KOPT-K1 (cell line): ENCODE measurements around the gene CKAP4.

Experiments
- H3K27ac ChIP-seq: fragments of 200-600 bp; sonication (generic); 2 replicates; pipeline ENCODE4 v1.5.1; 2016; ENCODE audit warnings: antibody characterized with exemption, mild to moderate bottlenecking, low read depth, low read length; ENCODE audit not compliant: poor library complexity, severe bottlenecking
- H3K36me3 ChIP-seq: fragments of 200-600 bp; sonication (generic); 2 replicates; pipeline ENCODE4 v1.5.1; 2017; ENCODE audit warnings: antibody characterized with exemption, mild to moderate bottlenecking, low read length, moderate library complexity; ENCODE audit not compliant: insufficient read depth
- H3K9me3 ChIP-seq: fragments of 200-600 bp; sonication (generic); 2 replicates; pipeline ENCODE4 v1.5.1; 2017; ENCODE audit warnings: antibody characterized with exemption, low read length, mild to moderate bottlenecking; ENCODE audit not compliant: insufficient read depth, poor library complexity, severe bottlenecking

CKAP4 gene

GRCh38 chr12:106238146-106238545 is 9.7 kb downstream of the CKAP4 start:
- Histone ChIP-seq H3K36me3 (no peaks in the 10 kb centered on the region), H3K27ac (no peak overlapping the region), H3K9me3 (no peaks in the 10 kb centered on the region)

DNA sequence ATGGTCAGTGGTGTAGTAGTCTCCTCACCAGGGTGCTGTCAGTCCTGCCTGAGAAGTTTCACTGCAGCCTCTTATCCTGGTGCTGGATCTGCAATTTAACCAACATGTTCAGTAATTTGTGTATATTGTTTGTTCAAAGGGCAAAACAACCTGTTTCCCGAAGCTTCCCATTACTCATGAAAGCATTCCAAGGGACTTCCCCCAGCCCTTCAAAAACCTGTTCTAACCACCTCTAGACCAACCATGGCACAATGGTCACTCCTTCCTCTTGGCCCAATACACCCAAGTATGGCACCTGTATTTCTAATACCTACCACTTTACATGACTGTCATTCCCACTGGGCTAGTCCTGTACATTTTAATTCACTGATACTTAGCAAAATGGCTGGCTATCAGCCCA is 12.1 kb downstream of the CKAP4 start:
- no peaks in the 10 kb centered on the region for H3K36me3 ChIP-seq
- H3K27ac ChIP-seq, result no peak overlapping the region
- no peaks in the 10 kb centered on the region for H3K9me3 ChIP-seq

GRCh38 chr12:106234449-106234848 is 13.4 kb downstream of the CKAP4 start:
- Histone ChIP-seq H3K36me3 (no peaks in the 10 kb centered on the region), H3K27ac (no peak overlapping the region), H3K9me3 (no peaks in the 10 kb centered on the region)

GRCh38 chr12:106233011-106233410 is 14.8 kb downstream of the CKAP4 start:
- Histone ChIP-seq H3K36me3 (no peaks in the 10 kb centered on the region), H3K27ac (no peak overlapping the region), H3K9me3 (no peaks in the 10 kb centered on the region)

GRCh38 chr12:106229036-106229591 is 18.7 kb downstream of the CKAP4 start:
- Histone ChIP-seq H3K27ac (no peak overlapping the region), H3K9me3 (no peaks in the 10 kb centered on the region), H3K36me3 (no peaks in the 10 kb centered on the region)

DNA sequence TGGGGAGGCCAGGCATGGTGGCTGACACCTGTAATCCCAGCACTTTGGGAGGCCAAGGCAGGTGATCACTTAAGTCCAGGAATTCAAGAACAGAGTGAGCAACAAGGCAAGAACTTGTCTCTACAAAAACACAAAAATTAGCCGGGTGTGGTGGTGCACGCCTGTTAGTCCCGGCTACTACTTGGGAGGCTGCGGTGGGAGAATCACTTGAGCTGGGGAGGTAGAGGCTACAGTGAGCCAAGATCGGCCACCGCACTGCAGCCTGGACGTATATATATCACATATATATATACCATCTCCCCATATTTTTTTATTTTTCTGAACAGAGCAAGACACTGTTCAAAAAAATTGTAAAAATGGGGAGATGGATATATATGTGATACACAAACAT is 19.5 kb downstream of the CKAP4 start:
- H3K36me3 ChIP-seq, result no peaks in the 10 kb centered on the region
- no peaks in the 10 kb centered on the region for H3K9me3 ChIP-seq
- H3K27ac ChIP-seq, result no peak overlapping the region

GRCh38 chr12:106227641-106228319 is 20.0 kb downstream of the CKAP4 start:
- Histone ChIP-seq H3K27ac (no peak overlapping the region), H3K36me3 (no peaks in the 10 kb centered on the region), H3K9me3 (no peaks in the 10 kb centered on the region)

DNA sequence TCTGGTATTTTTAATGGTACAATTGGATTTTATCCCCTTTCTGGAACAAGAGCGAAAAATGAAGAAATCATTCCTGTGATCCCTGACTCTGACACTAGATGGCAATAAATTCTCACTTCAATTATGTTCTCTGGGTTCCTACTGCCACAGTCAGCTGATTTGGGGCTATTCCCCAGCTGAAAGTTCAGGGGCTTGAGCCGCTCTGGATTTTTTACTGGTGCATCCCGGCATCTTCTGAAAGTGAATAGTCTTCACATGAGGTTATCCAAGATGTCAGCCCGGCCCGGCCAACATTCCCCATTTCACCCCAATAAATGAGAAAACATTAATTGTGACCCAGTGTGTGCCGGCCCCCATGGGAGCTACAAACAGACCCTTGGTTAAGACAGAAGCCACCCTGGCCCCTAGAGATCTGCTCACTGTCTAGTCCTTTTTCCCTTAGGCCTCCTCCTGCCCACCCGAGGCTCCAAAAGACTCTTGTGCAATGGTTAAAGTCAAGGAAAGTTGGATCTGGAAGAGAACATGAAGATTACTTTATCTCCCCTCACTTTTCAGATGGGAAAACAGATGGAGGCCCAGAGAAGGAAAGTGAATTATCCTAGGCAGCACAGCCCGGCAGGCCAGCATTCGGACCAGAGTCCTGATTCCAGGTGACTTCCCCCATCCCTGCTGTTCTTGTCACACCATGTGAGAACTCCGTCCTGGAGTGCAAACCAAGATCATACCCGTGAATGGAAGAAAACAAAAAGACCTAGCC is 20.8 kb downstream of the CKAP4 start:
- no peaks in the 10 kb centered on the region for H3K36me3 ChIP-seq
- no peak overlapping the region for H3K27ac ChIP-seq
- H3K9me3 ChIP-seq, result no peaks in the 10 kb centered on the region

DNA sequence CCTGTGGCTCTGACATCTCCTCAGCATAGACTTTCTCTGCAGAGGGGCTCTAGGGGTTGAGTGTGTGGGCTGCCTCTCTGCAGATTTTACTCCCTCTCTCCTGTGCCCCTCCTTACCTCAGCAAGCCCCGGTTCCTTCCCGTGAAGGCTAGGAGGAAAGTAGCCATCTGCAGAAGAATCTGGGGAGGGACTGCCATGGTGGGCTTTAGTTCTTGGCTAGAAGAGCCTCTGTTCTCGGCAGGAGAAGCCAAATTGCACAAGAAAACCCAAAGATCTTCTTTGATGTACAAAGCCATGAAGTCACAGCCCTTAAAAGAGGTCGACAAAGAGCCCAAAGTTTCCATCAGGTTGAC is 23.5 kb downstream of the CKAP4 start:
- no peaks in the 10 kb centered on the region for H3K9me3 ChIP-seq
- H3K27ac ChIP-seq, result no peak overlapping the region
- H3K36me3 ChIP-seq, result no peaks in the 10 kb centered on the region

DNA sequence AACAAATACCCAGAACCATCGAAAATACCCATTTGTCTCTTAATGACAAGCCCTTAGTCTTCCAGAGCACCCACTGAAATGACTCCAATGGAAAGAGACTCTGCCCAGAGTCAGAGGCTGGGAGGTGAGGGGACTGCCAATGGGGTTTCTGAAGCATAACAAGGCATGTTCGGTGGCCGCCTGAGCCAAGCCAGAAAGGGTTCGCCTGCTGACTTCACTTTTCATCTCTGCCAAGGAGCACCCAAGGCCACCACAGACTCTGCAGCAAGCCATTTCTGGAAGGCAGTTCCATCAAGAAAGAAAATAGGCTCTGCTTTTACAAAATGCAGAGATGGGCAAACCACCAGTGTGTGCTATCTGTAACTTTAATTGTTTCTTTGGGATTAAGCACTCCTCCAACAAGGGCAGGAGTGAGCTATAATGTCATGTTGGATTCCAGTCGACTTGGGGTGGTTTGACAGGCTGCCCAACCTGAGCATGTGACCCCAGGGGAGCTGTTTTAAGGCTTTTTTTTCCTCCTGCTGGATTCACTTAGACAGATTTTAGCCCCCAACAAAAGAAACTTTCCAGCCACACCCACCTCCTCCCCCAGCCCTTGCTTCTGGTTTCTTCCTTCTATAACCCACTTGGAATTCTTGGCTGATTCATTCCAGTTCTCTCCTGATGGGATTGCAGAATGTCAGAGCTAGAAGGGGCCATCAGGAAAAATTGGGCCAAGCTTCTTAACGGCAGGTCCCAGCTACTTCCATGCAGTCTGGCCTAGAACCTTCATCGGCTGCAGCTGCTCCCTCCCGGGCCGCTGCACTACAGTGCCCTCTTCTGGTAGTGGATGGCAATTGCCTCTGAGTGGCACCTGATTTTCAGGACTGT is 24.1 kb downstream of the CKAP4 start:
- H3K27ac ChIP-seq, result no peak overlapping the region
- peaks cover 5% of the 10 kb centered on the region for H3K9me3 ChIP-seq
- H3K36me3 ChIP-seq, result no peaks in the 10 kb centered on the region

GRCh38 chr12:106220536-106220935 is 27.3 kb downstream of the CKAP4 start:
- Histone ChIP-seq H3K36me3 (no peaks in the 10 kb centered on the region), H3K9me3 (peaks cover 20% of the 10 kb centered on the region)

DNA sequence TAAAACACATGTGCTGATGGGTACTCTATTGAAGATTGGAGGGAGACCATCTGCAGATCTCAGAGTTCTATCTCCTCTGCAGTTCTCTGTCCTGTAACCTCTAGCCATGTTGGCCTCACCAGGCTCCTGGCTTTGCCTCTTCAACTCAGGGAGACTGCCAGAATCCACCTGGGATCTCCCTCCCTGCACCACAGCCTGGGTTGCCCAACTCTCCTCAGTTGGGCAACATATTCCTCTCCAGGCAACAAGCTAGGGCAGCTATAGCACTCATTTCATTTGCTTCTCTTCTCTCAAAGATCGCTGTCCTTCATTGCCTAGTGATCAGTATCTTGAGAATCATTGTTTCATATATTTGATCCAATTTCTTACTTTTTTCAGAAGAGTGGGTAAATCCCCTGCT is 28.8 kb downstream of the CKAP4 start:
- H3K9me3 ChIP-seq, result peaks cover 20% of the 10 kb centered on the region
- no peaks in the 10 kb centered on the region for H3K36me3 ChIP-seq
- no peak overlapping the region for H3K27ac ChIP-seq

More at GRCh38 chr12:106220536-106220935, 27.3 kb downstream of the CKAP4 start:
- no peak overlapping the region for H3K27ac ChIP-seq

DNA sequence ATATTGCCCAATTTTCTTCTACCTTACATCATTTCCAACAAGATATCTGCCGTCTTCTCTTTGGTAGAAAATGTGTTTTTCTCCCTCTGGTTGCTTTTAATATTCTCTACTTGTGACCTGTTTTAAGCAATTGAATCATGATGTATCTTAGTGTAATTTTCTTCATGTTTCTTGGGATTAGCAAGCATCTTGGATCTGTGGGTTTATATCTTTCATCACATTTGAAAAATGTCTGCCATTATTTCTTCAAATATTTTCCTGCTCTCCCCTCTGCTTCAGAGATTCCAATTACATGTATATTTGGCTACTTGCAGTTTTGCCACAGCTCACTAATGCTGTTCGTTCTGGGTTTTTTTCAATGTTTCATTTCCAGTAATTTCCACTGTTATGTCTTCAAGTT is 30.1 kb downstream of the CKAP4 start:
- H3K36me3 ChIP-seq, result no peaks in the 10 kb centered on the region
- no peak overlapping the region for H3K27ac ChIP-seq
- peaks cover 20% of the 10 kb centered on the region for H3K9me3 ChIP-seq

DNA sequence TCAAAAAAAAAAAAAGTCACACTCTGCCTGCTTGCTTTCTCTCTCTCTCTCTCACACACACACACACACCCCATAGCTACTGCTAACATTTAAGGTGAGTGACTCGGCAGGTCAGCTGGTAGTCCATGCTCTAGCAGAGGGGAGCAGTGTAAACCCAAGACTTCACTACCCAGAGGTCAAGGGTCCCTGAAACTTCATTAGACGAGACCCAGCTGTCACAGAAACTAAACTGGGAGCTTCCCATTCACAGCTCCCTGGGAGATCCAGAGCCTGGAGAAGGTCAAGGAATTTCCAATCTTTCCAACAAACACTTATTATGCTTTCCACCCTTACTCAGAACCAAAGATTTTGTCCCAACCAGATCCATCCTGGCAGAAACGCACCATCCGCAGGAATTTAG is 33.2 kb downstream of the CKAP4 start:
- H3K9me3 ChIP-seq, result peaks cover 20% of the 10 kb centered on the region
- H3K36me3 ChIP-seq, result no peaks in the 10 kb centered on the region

DNA sequence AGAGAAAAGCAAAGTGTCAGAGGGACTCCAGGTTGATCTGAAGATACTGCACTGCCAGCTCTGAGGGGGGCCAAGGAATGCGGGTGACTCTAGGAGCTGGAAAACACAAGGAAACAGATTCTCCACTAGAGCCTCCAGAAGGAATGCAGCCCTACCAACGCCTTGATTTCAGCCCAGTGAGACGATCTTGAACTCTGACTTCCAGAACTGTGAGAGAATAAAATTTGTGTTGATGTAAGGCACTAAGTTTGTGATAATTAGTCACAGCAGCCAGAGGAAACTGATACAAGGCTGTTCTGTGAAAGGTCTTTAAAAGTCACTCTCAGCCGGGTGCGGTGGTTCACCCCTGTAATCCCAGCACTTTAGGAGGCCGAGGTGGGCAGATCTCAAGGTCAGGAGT is 34.2 kb downstream of the CKAP4 start:
- H3K9me3 ChIP-seq, result peaks cover 15% of the 10 kb centered on the region
- H3K36me3 ChIP-seq, result no peaks in the 10 kb centered on the region
- H3K27ac ChIP-seq, result no peak overlapping the region

More for the DNA sequence above, 33.2 kb downstream of the CKAP4 start:
- H3K27ac ChIP-seq, result no peak overlapping the region
